Smooth muscle cell (in vitro differentiated cells): ENCODE data around the gene ABCD1. TPM values are rescaled to one million over a fixed set of nuclear protein-coding genes. Genes with fewer than 3 reads are reported as not detected.
A peak's percentile ranks its signal among the peaks of the same experiment; 100 is the strongest.

Experiments used
- DNase-seq: peaks from one replicate; lab custom pipeline; 2025; ENCODE audit not compliant: unreplicated experiment; lab: John Stamatoyannopoulos, UW
- H2AFZ ChIP-seq: fragments of 200-600 bp; sonication (generic); 2 replicates; pipeline ENCODE4 v1.6.0; 2016; ENCODE audit warnings: antibody characterized with exemption, low read depth, mild to moderate bottlenecking
- H3F3A ChIP-seq: fragments of 200-600 bp; sonication (generic); 2 replicates; pipeline ENCODE4 v1.6.0; 2017; ENCODE audit warnings: antibody characterized with exemption, low read depth
- H3K27ac ChIP-seq: fragments of 200-600 bp; sonication (generic); 2 replicates; pipeline ENCODE4 v1.5.1; 2016; ENCODE audit warnings: low read depth, mild to moderate bottlenecking
- H3K27me3 ChIP-seq: fragments of 200-600 bp; sonication (generic); 2 replicates; pipeline ENCODE4 v1.6.1; 2016; ENCODE audit warnings: low read depth, mild to moderate bottlenecking
- H3K36me3 ChIP-seq: fragments of 200-600 bp; sonication (generic); 2 replicates; pipeline ENCODE4 v1.5.1; 2016; ENCODE audit warnings: low read depth
- H3K4me1 ChIP-seq: fragments of 200-600 bp; sonication (generic); 2 replicates; pipeline ENCODE4 v1.5.1; 2016; ENCODE audit warnings: low read depth
- H3K4me2 ChIP-seq: fragments of 200-600 bp; sonication (generic); 2 replicates; pipeline ENCODE4 v1.6.0; 2016; ENCODE audit warnings: mild to moderate bottlenecking
- H3K4me3 ChIP-seq: fragments of 200-600 bp; sonication (generic); 2 replicates; pipeline ENCODE4 v1.5.1; 2016; ENCODE audit warnings: mild to moderate bottlenecking
- H3K79me2 ChIP-seq: fragments of 200-600 bp; sonication (generic); 2 replicates; pipeline ENCODE4 v1.6.0; 2016; ENCODE audit warnings: low read depth, mild to moderate bottlenecking
- H3K9ac ChIP-seq: fragments of 200-600 bp; sonication (generic); 2 replicates; pipeline ENCODE4 v1.6.0; 2016; ENCODE audit warnings: low read depth
- H3K9me3 ChIP-seq: fragments of 200-600 bp; sonication (generic); replicated peaks from 2 replicates; pipeline ENCODE4 v1.5.1; 2016; ENCODE audit warnings: low read depth
- H4K20me1 ChIP-seq: fragments of 200-600 bp; sonication (generic); 2 replicates; pipeline ENCODE4 v1.6.0; 2016; ENCODE audit warnings: low read depth
- CTCF ChIP-seq: fragments of 200-600 bp; sonication (generic); IDR thresholded peaks from 2 replicates; pipeline ENCODE4 v1.5.1; 2017; ENCODE audit warnings: borderline replicate concordance, mild to moderate bottlenecking, antibody characterized with exemption; ENCODE audit not compliant: insufficient read depth, poor library complexity, severe bottlenecking
- WGBS: methylation state at CpG from one replicate; pipeline ENCODE4 v1.1.7; 2016; ENCODE audit warnings: low lambda C conversion rate; 5-methylcytosine and 5-hydroxymethylcytosine counted together
- polyA plus RNA-seq: library from polyadenylated mRNA; unstranded; fragments of >200 nt; fragmentation: Nextera tagmentation; extraction: Ambion mirVana; gene quantifications from 2 replicates; pipeline ENCODE4 v1.2.1, GENCODE V29; 2016
- total RNA-seq: library from RNA; depleted of rRNA; stranded (reverse); fragments of >200 nt; gene quantifications from 2 replicates; pipeline ENCODE4 v1.2.3, GENCODE V29; 2014

ABCD1 gene
- total and polyA plus RNA-seq, 2 experiments from 2014 or later, result 6.2 to 10.9 TPM

GRCh38 chrX:153685156-153685536, 39.5 kb upstream of the ABCD1 start:
- H3K79me2 ChIP-seq, result no peaks in the 10 kb centered on the region
- H3K4me3 ChIP-seq, result no peak overlapping the region
- H2AFZ ChIP-seq, result no peak overlapping the region
- TF ChIP-seq CTCF, result no peak
- no peaks in the 10 kb centered on the region for H3K9me3 ChIP-seq
- no peak overlapping the region for H3K27ac ChIP-seq
- no peaks in the 10 kb centered on the region for H3F3A ChIP-seq
- WGBS, result 52% methylated on average over 16 of the region's 21 CpGs
- no peak overlapping the region for H3K9ac ChIP-seq
- peak overlapping the region; percentile 74 for H3K4me2 ChIP-seq
- H3K4me1 ChIP-seq, result no peaks in the 10 kb centered on the region
- H3K36me3 ChIP-seq, result no peaks in the 10 kb centered on the region
- H3K27me3 ChIP-seq, result no peaks in the 10 kb centered on the region
- DNase-seq, result no peak
- peaks cover 9% of the 10 kb centered on the region for H4K20me1 ChIP-seq

GRCh38 chrX:153685751-153686696, 38.6 kb upstream of the ABCD1 start:
- H3K36me3 ChIP-seq, result no peaks in the 10 kb centered on the region
- H3K27me3 ChIP-seq, result no peaks in the 10 kb centered on the region
- H3K27ac ChIP-seq, result peak overlapping the region; percentile 37
- H3K4me1 ChIP-seq, result no peaks in the 10 kb centered on the region
- 56% methylated on average over 23 of the region's 24 CpGs for WGBS
- H3K9me3 ChIP-seq, result no peaks in the 10 kb centered on the region
- peak overlapping the region; percentile 74 for H3K4me2 ChIP-seq
- H4K20me1 ChIP-seq, result peaks cover 16% of the 10 kb centered on the region
- no peak for TF ChIP-seq CTCF
- H2AFZ ChIP-seq, result no peak overlapping the region
- no peaks in the 10 kb centered on the region for H3F3A ChIP-seq
- no peaks in the 10 kb centered on the region for H3K79me2 ChIP-seq
- DNase-seq, result no peak
- no peak overlapping the region for H3K9ac ChIP-seq
- no peak overlapping the region for H3K4me3 ChIP-seq

- H3F3A ChIP-seq, result no peaks in the 10 kb centered on the region
- H3K27ac ChIP-seq, result peak overlapping the region; percentile 37
- H3K9ac ChIP-seq, result no peak overlapping the region
- no peaks in the 10 kb centered on the region for H3K79me2 ChIP-seq
- H2AFZ ChIP-seq, result no peak overlapping the region
- no peak for DNase-seq
- peaks cover 21% of the 10 kb centered on the region for H4K20me1 ChIP-seq
- H3K4me1 ChIP-seq, result no peaks in the 10 kb centered on the region
- H3K4me3 ChIP-seq, result no peak overlapping the region
- no peaks in the 10 kb centered on the region for H3K36me3 ChIP-seq
- 50% methylated on average over 9 of the region's 9 CpGs for WGBS
- TF ChIP-seq CTCF, result no peak
- H3K27me3 ChIP-seq, result no peaks in the 10 kb centered on the region
- H3K9me3 ChIP-seq, result no peaks in the 10 kb centered on the region
- peak overlapping the region; percentile 74 for H3K4me2 ChIP-seq
These were observed 37.9 kb upstream of the ABCD1 start for GRCh38 chrX:153686711-153687110.
